Stimulated activated CD8-positive, alpha-beta memory T cell treated with anti-CD3 and anti-CD28 coated beads, Interleukin-12 subunit alpha, Interleukin-12 subunit beta, amount 100 ng/mL, for 24 hours (primary cell): ENCODE measurements around the gene SLC22A14.
"Not testable (repeated sequence)": the region's sequence is repeated elsewhere in the genome, so short reads cannot be mapped to it uniquely, and the experiment has no call there.

ENCODE experiments used
- DNase-seq: peaks from one replicate; pipeline ENCODE4 v3.0.0-alpha.2; 2020; ENCODE audit errors: extremely low read depth

SLC22A14 gene, protein sequence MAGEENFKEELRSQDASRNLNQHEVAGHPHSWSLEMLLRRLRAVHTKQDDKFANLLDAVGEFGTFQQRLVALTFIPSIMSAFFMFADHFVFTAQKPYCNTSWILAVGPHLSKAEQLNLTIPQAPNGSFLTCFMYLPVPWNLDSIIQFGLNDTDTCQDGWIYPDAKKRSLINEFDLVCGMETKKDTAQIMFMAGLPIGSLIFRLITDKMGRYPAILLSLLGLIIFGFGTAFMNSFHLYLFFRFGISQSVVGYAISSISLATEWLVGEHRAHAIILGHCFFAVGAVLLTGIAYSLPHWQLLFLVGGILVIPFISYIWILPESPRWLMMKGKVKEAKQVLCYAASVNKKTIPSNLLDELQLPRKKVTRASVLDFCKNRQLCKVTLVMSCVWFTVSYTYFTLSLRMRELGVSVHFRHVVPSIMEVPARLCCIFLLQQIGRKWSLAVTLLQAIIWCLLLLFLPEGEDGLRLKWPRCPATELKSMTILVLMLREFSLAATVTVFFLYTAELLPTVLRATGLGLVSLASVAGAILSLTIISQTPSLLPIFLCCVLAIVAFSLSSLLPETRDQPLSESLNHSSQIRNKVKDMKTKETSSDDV

DNA sequence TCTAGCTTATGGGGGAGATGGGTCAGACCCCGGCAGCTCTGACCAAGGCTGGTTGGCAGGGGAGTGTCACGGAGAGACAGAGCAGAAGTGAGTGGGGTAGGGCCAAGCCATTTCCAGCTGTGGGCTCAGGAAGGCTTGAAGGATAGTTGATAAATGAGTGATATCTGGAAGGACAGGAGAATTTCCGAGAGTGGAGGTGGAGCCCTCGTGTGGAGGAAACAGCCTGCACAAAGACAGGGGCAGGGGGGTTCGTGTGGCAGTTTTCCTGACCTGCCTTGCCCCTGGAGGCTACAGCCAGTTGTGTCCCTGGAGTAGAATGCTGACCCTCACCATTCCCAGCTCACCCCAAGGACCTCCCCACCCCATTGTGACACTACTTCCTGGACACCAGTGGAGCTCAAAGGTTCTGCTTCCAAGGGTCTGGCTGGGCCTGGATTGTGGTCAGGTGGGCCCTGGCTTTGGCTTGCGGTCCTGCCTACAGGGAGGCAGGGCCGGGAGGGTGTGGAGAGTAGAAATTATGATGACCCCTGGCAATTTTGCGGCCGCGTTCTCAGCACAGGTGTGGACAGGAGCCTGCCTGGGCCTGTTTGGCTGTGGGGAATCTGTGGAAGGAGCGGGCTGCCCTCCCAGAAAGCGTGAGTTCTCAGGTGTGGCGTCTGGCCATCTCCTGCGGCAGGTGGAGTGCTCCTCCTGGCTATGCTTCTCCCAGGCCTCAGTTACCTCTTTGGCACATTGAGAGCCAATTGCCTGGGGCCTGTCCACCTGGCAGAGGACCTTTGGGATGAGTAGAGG lies at the start of gene SLC22A14:
SLC22A14 (plus strand) TSS at position 400 of the 792 bp plus-strand sequence. CDS start 23,733 bp downstream, outside the sequence.
- no peak for DNase-seq

DNA sequence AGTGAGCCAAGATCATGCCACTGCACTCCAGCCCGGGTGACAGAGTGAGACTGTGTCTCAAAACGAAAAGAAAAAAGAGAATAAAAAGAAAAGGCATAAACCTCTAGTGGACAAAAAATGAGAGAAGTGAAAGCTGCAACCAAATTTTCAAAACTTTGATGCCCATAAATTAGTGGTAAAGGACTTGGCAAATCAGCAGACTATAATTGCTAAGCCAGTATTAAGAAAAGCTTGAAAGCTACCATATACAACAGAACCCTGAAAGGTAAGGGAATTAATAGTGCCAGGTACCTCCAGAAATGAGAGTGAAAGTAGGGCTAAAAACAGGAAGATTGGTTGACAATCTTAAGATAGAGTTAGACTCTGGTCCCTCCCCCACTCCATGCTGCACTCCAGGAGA lies 49.4 kb upstream of the SLC22A14 start:
- no peak for DNase-seq

DNA sequence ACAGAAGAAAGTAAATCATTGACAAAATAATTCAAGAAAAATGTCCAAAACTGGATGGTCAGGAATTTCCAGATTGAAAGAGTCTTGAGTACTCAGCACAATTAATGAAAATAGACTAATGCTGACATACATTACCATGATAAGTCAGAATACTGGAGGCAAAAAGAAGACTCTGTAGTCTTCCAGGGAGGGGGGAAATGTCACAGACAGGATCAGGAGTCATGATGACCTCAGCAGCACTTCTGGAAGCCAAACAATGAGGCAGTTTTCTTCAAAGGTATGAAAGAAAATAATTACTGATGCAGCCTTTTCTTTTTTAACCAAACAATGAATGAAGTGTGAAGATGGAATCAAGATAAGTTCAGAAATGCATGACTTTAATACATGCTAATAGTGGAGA lies 46.6 kb upstream of the SLC22A14 start:
- DNase-seq = no peak

DNA sequence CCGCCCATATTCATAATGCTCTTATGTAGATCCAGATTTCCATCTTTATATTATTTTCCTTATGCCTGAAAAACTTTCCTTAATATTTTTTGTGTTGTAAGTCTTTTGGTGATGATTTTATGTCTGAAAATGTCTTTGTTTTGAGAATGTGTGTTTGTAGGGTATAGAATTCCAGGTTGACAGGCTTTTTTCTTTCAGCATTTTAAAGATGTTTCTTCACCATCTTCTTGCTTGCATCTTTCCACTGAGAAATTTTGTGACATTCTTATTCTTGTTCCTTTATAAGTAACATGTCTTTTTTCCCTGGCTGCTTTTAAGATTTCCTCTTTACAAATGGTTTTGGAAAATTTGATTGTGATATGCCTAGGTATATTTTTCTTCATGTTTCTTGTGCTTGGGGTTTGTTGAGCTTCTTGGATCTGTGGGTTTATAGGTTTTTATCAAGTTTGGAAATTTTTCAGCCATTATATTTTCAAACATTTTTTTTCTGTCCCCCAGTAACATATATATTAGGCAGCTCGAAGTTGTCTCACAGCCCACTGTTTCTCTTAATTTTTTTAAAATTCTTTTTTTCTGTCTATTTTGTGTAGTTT lies 43.6 kb upstream of the SLC22A14 start:
- DNase-seq = no peak

DNA sequence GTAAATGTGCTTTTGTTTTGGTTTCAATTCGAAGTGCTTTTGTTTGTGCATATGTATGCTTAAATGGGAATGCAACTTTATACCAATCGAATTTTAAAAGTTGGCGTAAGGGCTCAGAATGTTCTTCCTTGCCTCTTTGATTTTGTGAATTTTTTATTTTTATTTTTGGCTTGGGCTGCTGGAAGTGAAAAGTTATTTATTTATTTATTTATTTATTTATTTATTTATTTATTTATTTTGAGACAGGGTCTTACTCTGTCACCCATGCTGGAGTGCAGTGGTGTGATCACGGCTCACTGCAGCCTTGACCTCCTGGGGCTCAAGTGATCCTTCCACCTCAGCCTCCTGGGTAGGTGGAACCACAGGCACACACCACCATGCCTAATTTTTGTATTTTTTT lies 39.3 kb upstream of the SLC22A14 start:
- not testable (repeated sequence) for DNase-seq

DNA sequence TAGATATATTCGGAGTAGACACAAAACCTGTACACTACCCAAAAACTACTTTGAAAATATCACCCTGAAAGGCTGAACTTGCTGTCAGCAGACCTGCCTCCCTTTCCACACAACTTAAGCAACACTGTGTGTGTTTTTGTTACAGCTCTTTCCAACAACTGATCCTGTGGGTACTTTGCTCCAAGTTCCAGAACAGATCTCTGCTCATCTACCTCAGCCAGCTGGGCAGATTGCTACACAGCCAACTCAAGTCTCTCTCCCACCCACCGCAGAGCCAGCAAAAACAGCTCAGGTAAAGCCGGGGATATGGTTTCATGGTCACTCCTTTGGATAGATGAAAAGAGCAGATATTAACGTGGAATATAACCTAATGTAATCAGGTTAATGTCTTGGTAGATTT lies 36.2 kb upstream of the SLC22A14 start:
- DNase-seq = no peak

DNA sequence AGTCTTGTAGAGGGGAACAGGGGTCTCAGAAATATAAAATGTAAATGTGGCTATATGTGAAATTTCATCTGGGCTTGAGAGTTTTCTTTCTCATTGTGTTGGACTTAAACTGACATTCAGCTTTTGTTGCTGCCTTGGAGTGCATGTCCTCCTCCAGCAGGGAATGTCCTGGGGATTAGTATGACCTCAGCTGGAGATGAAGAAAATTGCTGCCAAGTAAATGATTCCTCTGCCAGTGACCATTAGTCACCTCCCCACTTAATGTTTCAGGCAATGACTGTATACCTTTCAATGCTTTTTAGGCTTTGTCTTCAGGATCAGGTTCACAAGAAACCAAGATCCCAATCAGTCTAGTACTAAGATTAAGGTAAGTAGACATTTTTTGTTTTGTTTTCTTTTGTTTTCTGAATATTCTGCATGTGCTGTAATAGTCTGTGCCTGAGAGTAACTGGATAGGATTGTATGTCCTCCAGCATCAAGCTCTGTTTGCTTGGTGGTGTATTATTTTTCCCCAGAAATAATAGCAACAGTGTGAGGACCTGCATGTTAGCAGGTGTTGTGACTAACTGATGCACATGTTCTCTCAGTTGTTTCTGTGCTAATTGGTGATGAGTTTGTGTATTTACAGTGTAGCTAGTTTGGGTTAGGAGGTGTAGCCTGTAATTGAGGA lies 34.6 kb upstream of the SLC22A14 start:
- no peak for DNase-seq

DNA sequence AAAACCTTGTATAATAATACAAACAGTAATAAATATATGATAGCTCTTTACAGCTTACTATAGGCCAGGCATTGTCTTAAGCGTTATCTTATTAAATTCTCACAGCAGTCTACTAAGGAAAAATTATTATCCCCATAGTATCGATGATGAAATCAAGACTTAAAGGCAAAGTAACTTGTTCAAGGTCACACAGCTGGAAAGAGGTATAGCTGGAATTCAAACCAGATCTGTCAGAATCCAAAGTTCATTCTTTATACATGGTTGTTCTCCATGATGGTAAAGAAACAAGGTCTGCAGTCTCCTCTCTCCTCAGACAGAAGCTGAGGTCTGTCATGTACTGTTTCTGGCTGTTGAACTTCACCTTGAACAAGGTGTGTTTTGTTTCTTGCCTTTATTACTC lies 31.9 kb upstream of the SLC22A14 start:
- no peak for DNase-seq

DNA sequence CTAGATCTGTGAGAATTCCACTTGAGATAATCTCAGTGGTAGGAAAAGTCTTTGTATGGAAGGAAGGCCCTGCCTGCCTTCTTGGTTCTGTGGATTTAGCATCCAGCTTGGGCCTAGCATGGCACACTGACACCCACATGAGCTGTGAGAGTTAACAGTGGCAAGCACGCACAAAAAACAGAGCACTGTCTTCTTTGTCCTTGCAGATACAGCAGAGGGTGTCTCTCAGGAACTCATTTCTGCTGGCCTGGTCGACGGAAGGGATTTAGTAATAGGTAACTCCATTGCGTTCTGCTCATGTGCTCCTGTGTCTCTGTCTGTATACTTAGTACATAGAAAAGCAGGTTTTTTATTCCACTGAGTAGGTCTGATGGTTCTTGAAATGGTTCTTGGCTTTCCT lies 30.9 kb upstream of the SLC22A14 start:
- DNase-seq = no peak

DNA sequence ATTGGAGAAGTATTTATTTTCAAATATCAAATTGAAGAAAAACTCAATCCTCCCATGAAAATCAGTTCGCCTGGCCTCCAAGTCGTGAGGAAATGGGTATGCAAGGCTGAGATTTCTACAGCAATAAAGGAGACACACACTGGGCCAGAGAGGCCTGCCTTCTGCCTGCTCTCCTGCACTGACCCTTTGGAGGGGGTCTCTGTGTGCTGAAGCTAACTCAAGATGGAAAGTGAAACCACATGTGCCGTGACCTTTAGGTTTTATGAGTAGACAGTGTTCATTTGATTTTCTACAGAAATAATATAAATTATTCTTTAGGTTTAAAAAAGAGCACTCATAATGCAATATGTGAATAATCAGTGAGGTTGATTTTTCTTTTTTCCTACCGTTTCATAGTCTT lies 28.4 kb upstream of the SLC22A14 start:
- no peak for DNase-seq

DNA sequence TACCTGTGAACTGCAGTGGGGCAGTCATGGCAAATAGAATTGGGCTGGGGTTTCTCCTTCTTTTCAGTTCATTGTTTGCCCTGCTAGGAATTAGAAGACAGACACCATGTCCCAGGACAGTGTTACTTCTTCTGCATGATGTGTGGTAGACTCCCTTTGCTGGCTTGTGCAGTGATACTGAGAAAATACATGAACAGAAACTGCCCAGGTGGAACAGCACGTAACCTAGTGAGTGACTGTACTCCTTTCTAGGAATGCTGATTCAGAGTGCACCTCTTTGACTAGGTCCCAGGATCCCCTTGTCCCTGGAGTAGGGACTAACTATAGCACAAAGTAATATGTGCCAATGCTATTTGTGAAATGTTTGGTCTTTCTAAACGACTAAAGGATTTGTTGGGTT lies 27.2 kb upstream of the SLC22A14 start:
- no peak for DNase-seq

DNA sequence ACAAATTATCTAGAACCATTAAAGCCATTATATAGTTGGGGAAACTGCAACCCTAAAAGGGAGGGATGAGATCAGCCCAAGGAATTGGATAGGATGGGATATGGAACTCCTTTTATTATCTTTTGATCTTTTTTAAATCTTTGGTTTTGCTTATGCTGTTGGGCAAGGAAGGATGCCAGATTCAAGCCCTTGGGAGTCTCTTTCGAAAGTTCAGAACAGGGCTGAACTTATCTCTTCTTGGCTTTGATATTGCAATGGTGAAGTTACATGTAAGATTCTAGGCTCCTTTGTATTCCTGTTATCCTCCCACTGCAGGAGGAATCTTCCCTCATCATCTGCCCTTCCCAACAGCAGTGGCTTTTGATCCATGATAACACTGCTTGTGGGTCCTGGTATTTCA lies 26.5 kb upstream of the SLC22A14 start:
- no peak for DNase-seq

DNA sequence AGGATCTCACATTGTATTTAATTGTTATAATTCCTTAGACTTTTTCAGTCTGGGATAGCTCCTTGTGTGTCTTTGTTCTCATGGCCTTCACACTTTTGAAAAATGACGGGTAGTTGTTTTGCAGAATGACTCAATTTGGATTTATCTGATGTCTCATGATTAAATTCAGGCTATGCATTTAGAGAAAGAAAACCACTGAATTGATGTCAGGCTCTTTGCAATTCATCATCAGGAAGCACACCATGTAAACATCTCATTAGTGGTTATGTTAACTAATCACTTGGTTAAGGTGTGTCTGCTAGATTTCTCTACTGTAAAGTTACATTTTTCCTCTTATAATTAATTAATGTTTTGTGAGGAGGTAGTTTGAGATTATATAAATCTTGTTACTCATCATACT lies 24.5 kb upstream of the SLC22A14 start:
- DNase-seq = no peak

DNA sequence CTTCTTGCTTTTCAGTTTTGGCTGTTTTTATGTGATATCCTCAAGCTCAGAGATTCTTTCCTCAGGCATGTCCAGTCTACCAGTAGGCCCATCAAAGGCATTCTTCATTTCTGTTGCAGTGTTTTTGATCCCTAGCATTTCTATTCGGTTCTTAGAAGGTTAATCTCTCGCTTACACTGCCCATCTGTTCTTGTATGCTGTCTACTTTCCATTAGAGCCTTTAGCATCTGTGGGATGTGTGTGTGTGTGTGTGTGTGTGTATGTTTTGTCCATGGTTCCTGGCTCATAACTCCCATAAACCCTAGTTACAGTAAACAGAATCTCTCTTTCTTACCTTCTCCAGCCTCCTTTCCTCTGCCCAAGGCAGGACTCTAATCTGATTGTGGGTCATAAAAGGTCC lies 21.6 kb upstream of the SLC22A14 start:
- no peak for DNase-seq

DNA sequence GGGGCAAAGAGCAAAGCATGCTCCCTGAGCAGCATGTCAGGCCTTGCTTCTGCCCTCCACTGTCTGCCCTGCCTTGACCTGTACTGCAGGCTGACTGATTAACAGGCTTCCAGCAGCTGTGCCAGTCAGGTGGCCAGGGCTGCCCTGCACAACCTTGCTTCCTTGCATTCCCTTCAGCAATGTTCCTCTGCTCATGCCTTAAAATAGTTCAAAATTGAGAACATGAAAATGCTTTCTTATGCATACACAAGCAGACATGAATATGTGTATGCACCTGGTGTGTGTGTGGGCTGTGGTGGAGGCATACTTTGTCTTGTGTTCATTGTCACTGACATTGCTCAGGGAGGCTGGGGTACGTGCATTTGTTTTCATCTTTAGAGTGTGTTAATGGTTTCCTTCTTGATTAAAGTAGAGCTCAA lies 17.7 kb upstream of the SLC22A14 start:
- DNase-seq = no peak

DNA sequence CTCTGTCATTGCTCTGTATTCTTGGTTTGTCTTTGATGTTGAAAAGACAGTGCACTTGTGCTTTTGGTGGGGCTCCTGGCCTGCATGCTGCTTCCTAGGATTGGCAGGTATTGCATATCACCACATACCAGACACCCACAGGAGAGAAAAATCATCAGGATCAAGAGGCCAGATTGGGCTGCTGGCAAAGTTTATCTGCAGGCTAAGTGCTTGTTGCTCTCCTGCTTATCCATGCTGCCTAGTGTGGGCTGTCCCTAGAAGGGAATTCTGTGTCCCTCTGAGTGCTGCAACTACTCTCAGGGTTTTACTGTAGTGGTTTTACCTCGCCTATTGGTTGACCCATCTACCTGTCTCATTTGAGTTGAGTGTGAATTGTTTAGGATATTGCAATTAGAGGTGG lies 17.3 kb upstream of the SLC22A14 start:
- no peak for DNase-seq

DNA sequence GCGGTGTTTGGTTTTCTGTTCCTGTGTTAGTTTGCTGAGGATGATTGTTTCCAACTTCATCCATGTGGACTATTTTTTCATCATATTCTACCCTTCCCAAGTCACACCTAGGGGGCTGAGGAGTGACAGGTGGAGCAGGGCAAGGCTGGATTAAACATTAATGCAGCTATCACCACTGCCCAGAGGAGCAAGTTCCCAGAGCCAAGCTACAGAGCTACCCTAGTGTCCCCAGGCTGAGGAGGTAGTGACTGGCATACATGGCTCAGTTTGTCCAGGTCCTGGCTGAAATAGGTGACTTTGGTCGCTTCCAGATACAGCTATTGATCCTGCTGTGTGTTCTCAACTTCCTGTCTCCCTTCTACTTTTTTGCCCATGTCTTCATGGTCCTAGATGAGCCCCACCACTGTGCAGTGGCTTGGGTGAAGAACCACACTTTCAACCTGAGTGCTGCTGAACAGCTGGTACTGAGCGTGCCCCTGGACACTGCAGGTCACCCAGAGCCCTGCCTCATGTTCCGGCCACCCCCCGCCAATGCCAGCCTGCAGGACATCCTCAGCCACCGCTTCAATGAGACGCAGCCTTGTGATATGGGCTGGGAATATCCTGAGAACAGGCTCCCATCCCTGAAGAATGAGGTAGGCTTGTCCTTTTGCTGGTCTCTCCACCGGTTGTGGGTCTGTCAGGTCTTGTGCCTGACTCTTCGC lies 16.3 kb upstream of the SLC22A14 start, which contains the start of gene SLC22A13:
SLC22A13 (plus strand) TSS at position 209 of the 704 bp plus-strand sequence; CDS start at position 258, 49 bp downstream.
- DNase-seq = no peak

DNA sequence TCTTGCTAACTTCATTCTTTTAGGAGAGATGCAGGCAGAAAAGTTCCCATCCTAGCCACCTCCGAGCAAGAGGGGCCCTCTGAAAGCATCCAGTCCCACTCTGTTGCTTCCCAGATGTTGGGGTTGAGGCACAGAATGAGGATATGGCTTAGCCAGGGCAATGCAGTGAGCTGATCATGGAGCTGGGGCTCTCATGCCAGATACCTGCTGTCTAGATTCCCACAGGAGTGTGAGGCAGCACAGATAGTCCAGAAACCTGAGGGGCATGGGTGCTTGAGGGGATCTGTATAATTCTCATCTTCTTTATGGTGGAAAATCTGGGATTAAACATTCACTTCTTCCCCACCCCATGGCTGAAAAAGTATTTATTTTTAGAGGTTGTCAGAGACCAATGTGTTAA lies 15.3 kb upstream of the SLC22A14 start:
- no peak for DNase-seq

DNA sequence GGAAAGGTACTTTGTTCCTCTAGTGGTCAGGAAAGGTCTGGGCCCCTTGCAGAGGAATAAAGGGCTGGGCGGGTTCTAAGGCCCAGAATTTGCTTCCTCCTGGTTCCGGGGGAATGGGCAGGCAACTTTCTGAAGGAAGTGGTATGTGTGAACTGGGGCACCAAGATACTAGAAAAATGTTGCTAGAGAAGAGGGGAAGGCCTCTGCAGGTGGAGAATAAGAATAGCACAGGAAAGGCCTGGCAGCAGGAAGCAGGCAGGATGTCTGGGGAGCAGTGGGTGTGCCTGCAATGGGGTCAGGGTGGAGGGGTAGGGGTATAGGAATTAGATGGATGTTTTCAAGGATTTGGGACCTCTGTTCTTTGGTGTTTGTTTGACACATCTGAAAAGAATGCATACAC lies 14.4 kb upstream of the SLC22A14 start:
- DNase-seq = no peak

DNA sequence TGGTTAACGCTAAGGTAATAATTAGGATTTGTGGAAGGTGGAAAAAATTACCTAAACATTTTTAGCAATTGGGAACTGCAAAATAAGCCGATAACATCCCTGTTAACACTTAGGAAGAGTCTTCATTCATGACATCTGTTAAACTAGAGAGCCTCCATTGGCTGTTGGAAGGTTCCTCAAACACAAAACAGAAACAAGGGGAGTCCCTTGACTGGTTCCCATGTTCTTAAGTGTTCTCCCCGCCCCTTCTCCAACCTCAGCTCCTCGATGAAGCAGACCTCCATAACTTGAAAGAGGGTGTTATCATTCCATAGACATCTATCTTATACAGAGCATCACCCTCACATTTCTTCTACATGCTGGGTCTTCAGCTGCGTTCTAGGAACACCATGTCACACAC lies 14.0 kb upstream of the SLC22A14 start:
- DNase-seq = no peak

DNA sequence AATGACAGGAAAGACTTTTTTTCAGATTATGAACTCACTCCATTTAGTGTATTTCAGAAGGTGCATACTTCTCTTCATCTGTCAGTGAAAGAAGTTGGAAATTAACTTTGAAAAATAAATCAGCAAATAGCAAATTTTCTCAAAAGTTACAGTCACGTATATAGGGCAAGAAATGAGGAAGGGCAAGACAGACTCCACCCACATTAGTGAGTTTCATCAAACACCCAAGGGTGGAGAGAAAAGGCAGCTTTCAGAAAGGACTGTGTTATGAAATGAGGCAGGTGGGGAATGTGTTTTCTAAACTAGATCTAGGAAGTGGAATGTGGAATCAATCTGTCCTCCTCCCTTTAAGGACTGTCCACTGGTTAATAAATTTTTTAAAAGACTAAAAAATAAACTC lies 13.6 kb upstream of the SLC22A14 start:
- DNase-seq = no peak
